Duodenal mucosa (tissue), 2 donors: ENCODE measurements around the gene GOLGA8B.
A peak's percentile ranks its signal among the peaks of the same experiment; 100 is the strongest.
"Not testable (repeated sequence)": the region's sequence is repeated elsewhere in the genome, so short reads cannot be mapped to it uniquely, and the experiment has no call there.

Experiments used
- H3K27ac ChIP-seq: one replicate; pipeline ENCODE4 v1.7.0; 2013; ENCODE audit warnings: low read depth, low read length
- H3K27me3 ChIP-seq, 2 donors: one replicate each; pipeline ENCODE4 v1.7.0; 2013; ENCODE audit warnings: low read length in 2 of 2, control low read depth in 1 of 2; ENCODE audit not compliant: insufficient read depth in 2 of 2, control insufficient read depth in 1 of 2
- H3K36me3 ChIP-seq, 2 donors: one replicate each; pipeline ENCODE4 v1.7.0; 2013; ENCODE audit warnings: low read length in 2 of 2, control low read depth in 1 of 2; ENCODE audit not compliant: insufficient read depth in 2 of 2, control insufficient read depth in 1 of 2
- H3K4me1 ChIP-seq, 2 donors: one replicate each; pipeline ENCODE4 v1.7.0; 2013; ENCODE audit warnings: low read length in 2 of 2, control low read depth in 1 of 2; ENCODE audit not compliant: insufficient read depth in 2 of 2, control insufficient read depth in 1 of 2
- H3K4me3 ChIP-seq, 2 donors: one replicate each; pipeline ENCODE4 v1.7.0; 2013; ENCODE audit warnings: low read length in 2 of 2, low read depth in 1 of 2
- H3K9ac ChIP-seq, 2 donors: one replicate each; pipeline ENCODE4 v1.7.0; 2013; ENCODE audit warnings: low read length in 2 of 2, low read depth in 1 of 2
- H3K9me3 ChIP-seq, 2 donors: one replicate each; pipeline ENCODE4 v1.7.0; 2013; ENCODE audit warnings: low read length in 2 of 2, control low read depth in 1 of 2; ENCODE audit not compliant: control insufficient read depth in 1 of 2

The GOLGA8B gene

GRCh38 chr15:34598799-34599585 is 15.5 kb upstream of the GOLGA8B start:
- Histone ChIP-seq H3K4me1 (no peaks in the 10 kb centered on the region), H3K4me3 (no peak overlapping the region), H3K9ac (no peak overlapping the region), H3K36me3 (no peaks in the 10 kb centered on the region), H3K27ac (no peak overlapping the region), H3K9me3 (no peaks in the 10 kb centered on the region), H3K27me3 (no peaks in the 10 kb centered on the region)

GRCh38 chr15:34597316-34597715 is 13.9 kb upstream of the GOLGA8B start:
- Histone ChIP-seq H3K36me3 (no peaks in the 10 kb centered on the region), H3K27me3 (no peaks in the 10 kb centered on the region), H3K4me1 (no peaks in the 10 kb centered on the region), H3K4me3 (no peak overlapping the region), H3K9ac (no peak overlapping the region), H3K27ac (no peak overlapping the region), H3K9me3 (no peaks in the 10 kb centered on the region)

GRCh38 chr15:34594361-34594760 is 10.9 kb upstream of the GOLGA8B start:
- Histone ChIP-seq H3K9ac (no peak overlapping the region), H3K27me3 (no peaks in the 10 kb centered on the region), H3K36me3 (no peaks in the 10 kb centered on the region), H3K27ac (no peak overlapping the region), H3K9me3 (no peaks in the 10 kb centered on the region), H3K4me3 (no peak overlapping the region), H3K4me1 (no peaks in the 10 kb centered on the region)

GRCh38 chr15:34591306-34591705 is 7.9 kb upstream of the GOLGA8B start:
- Histone ChIP-seq H3K9me3 (no peaks in the 10 kb centered on the region), H3K4me3 (no peak overlapping the region), H3K4me1 (no peaks in the 10 kb centered on the region), H3K27me3 (no peaks in the 10 kb centered on the region), H3K9ac (no peak overlapping the region), H3K36me3 (no peaks in the 10 kb centered on the region), H3K27ac (no peak overlapping the region)

GRCh38 chr15:34588046-34588674 is 4.7 kb upstream of the GOLGA8B start:
- Histone ChIP-seq H3K27me3 (peaks cover 6 to 7% of the 10 kb centered on the region in 2 donors), H3K36me3 (no peaks in the 10 kb centered on the region), H3K27ac (no peak overlapping the region), H3K4me3 (peak overlapping the region in 1 of 2 donors; percentile 34), H3K4me1 (peaks cover 5 to 9% of the 10 kb centered on the region in 2 donors), H3K9me3 (no peaks in the 10 kb centered on the region), H3K9ac (peak overlapping the region in 1 of 2 donors; percentile 32)

- H3K9ac ChIP-seq, H3K4me3 ChIP-seq, H3K36me3 ChIP-seq, H3K9me3 ChIP-seq, H3K27me3 ChIP-seq, H3K27ac ChIP-seq: not testable (repeated sequence)
- peaks cover 5 to 19% of the 10 kb centered on the region in 2 donors for H3K4me1 ChIP-seq
Measured at GRCh38 chr15:34585966-34586365, 2.5 kb upstream of the GOLGA8B start.

GRCh38 chr15:34584996-34585395 is 1.5 kb upstream of the GOLGA8B start:
- Histone ChIP-seq H3K4me1 (peaks cover 5 to 19% of the 10 kb centered on the region in 2 donors), H3K27me3 (peaks cover 6 to 7% of the 10 kb centered on the region in 2 donors), H3K27ac (no peak overlapping the region), H3K4me3 (no peak overlapping the region), H3K36me3 (no peaks in the 10 kb centered on the region), H3K9ac (no peak overlapping the region), H3K9me3 (no peaks in the 10 kb centered on the region)

GRCh38 chr15:34584330-34584668 is 848 bp upstream of the GOLGA8B start:
- H3K9me3 ChIP-seq: no peaks in the 10 kb centered on the region
- no peak overlapping the region for H3K27ac ChIP-seq
- H3K4me1 ChIP-seq: peaks cover 5 to 19% of the 10 kb centered on the region in 2 donors
- H3K36me3 ChIP-seq: no peaks in the 10 kb centered on the region
- H3K4me3 ChIP-seq: peak overlapping the region; percentile 67 to 74
- peak overlapping the region in 1 of 2 donors; percentile 60 for H3K9ac ChIP-seq
- peaks cover 6 to 7% of the 10 kb centered on the region in 2 donors for H3K27me3 ChIP-seq

GRCh38 chr15:34582461-34583371 is 735 bp downstream of the GOLGA8B start:
- no peaks in the 10 kb centered on the region for H3K36me3 ChIP-seq
- peak overlapping the region; percentile 67 to 74 for H3K4me3 ChIP-seq
- H3K27ac ChIP-seq: no peak overlapping the region
- H3K4me1 ChIP-seq: peaks cover 5 to 19% of the 10 kb centered on the region in 2 donors
- no peaks in the 10 kb centered on the region for H3K9me3 ChIP-seq
- H3K27me3 ChIP-seq: peaks cover 6 to 7% of the 10 kb centered on the region in 2 donors
- H3K9ac ChIP-seq: peak overlapping the region; percentile 38 to 46
